Measurements from ENCODE around the gene LHX6.

Gene LHX6

DNA sequence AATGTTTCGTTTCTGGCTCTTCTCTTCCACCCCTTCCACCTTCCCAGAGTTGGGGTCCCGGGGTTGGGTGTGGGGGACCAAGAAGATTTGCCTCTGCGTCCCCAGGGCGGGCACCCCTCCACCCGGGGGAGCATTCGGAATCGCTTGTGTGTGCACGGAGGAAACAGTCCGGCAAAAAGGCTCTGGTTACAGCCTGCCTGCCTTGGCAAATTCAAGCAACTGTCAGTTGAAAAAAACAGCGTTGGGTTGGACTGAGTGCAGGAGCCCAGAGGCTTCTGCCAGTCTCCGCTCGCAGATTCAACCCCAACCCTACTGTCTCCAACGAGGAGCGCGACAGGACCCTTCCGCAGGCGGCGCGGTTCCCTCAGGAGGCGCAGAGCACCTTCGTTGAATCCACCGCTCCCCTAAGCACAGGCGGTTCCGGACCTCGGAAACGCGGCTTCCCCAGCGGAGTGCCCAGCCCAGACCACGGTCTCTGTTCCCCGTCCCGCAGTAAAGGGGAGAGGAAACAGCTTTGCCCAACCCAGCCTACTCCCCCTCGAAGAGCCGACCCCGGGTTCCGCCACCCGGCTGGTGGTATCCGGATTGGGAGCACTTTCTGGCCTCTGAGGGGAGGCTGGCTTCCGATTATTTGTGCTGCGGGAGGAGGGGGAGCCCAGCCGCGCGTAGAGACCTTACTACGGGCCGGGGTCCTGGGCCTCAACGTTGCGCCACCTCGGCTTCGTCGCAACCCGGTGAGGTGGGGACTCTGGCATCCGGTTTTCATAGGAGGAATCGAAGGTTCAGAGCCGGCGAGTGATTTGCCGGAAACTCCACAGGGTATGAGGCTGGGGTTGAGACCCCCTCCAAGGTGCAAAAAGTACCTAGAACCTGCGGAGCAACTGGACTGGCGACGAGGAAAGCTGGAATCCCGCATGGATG lies 9.6 kb downstream of the LHX6 start:
- TF ChIP-seq ZFX (IDR thresholded peaks at IDR 0.05) = no peak
- TF ChIP-seq CTCF (conservative IDR thresholded peaks at IDR 0.05) = no peak
- peak overlapping the region; percentile 56 for H3K27ac ChIP-seq

DNA sequence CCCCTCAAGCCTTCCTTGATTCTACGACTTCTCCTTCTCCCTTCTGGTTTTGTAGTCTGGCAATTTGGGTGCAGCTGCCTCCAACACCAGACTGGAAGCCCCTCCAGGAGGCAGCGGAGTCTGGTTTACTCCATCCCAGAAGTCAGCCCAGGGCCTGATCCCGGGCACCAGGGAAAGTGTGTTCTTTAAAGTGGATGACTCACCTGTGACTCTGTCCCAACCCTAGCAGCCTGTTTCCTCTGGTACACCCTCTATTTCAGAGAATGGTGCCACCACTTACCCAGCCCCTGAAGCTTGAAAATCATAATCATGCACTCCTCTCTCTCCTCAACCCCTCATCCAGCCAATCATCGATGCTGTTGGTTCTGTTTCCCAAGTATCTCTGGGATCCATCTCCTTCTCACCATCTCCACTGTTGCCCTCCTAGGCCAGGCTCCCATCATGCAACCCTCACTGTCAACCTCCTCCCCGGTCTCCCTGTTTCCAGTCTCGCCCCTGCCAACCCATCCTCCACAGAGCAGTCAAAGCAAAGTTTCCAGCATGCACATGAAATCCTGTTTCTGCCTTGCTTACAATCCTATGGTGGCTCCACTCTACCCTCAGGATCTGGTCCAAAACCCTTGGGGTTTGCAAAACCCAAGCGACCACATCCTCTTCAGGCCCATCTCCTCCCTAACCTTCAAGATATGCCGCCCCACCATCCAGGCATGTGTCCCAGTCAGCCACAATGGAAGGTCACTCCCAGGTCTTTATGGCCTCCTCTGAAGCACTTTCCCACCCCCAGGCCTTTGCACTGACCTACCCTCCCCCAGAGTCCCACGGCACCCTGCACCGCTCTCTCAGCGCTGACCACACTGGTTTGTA lies 10.5 kb downstream of the LHX6 start:
- peak overlapping the region; percentile 56 for H3K27ac ChIP-seq
- TF ChIP-seq CTCF (conservative IDR thresholded peaks at IDR 0.05) = no peak
- TF ChIP-seq ZFX (IDR thresholded peaks at IDR 0.05) = no peak

DNA sequence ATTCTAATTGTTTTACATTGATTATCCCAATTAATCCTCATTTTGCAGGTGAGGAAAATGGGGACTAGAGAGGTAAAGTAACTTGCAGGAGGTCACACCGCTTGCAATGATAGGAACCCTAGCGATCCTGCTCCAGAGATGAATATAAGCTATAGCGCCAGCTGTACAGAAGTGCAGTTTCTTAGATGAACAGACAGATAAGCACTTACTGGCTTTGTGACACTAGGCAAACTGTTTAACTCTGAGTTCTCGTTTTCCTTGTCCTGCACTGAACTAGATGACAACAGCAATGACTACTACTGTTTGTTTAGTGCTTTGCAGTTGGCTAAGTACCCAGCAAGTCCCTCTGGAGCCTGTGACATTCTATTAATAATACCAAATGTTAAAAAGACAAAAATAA lies 11.1 kb downstream of the LHX6 start:
- peak overlapping the region; percentile 56 for H3K27ac ChIP-seq
- TF ChIP-seq CTCF (conservative IDR thresholded peaks at IDR 0.05) (no peak), ZFX (IDR thresholded peaks at IDR 0.05) (no peak)

GRCh38 chr9:122216798-122217418 lies 11.8 kb downstream of the LHX6 start:
- no peak for TF ChIP-seq ZFX (IDR thresholded peaks at IDR 0.05)
- TF ChIP-seq CTCF (conservative IDR thresholded peaks at IDR 0.05) = no peak
- no peak overlapping the region for H3K27ac ChIP-seq

GRCh38 chr9:122216138-122216797 lies 12.5 kb downstream of the LHX6 start:
- H3K27ac ChIP-seq = no peak overlapping the region
- TF ChIP-seq ZFX (IDR thresholded peaks at IDR 0.05) = no peak
- no peak for TF ChIP-seq CTCF (conservative IDR thresholded peaks at IDR 0.05)

- TF ChIP-seq ZFX (IDR thresholded peaks at IDR 0.05) = no peak
- no peak for TF ChIP-seq CTCF (conservative IDR thresholded peaks at IDR 0.05)
- H3K27ac ChIP-seq = no peak overlapping the region
Observed at GRCh38 chr9:122215663-122216062, 13.1 kb downstream of the LHX6 start.
